CD4-positive, alpha-beta T cell treated with Interleukin-2 at 100 ng/mL for 4 hours (primary cell): ENCODE measurements around the gene ATP5MG.
A peak's percentile ranks its signal among the peaks of the same experiment; 100 is the strongest.
"Not testable (repeated sequence)": the region's sequence is repeated elsewhere in the genome, so short reads cannot be mapped to it uniquely, and the experiment has no call there.

Experiments used
- DNase-seq: peaks from one replicate; pipeline ENCODE4 v3.0.0-alpha.2; 2020; ENCODE audit warnings: low spot score

Gene ATP5MG

DNA sequence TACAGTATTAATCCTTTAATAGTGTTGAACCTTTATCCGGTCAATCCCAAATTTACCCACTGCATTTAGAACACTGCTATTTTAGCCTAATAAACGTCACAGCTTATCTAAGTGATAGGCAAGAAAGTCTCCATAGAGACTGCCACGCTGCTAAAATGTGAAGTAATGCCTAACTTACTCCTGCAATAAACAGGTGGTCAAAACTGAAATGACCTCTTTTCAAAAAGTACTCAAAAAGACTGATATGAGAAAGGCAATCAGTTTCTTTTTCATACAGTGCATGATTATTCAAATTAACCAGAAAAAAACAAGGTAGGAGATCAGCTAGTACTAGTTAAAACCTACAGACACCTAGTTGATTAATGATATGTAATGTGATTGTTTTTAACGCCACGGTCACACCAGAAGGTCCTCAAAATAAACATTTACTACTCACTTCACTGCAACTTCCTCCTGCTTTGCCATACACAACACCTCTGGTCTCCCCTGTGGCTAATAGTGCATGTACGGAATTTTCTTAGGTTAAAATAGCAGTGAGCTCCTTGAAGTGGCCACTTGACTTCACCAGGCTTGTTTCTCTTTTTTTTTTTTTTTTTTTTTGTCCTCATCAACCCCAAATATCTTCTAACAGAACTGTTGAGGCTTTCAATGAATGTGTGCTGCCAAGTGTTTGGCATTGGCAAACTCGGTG lies 8.8 kb downstream of the ATP5MG start:
- DNase-seq, result no peak

DNA sequence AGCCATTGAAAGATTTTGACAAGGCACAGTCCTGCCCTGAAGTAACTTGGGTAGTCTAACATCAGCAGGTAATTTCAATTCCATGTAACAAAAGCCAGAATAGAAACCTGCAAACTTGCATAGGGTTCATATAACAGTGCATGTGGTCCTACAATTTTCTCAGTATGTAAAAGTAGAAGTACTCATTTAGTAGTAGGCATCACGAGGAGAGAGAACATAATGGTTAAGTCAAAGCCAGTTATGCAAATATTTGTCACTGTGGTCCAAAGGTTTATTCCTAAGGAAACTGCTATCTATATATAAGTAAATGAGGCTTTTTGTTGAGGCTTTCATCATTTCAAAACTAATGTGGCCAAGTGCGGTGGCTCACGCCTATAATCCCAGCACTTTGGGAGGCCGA lies 10.1 kb downstream of the ATP5MG start:
- no peak for DNase-seq

DNA sequence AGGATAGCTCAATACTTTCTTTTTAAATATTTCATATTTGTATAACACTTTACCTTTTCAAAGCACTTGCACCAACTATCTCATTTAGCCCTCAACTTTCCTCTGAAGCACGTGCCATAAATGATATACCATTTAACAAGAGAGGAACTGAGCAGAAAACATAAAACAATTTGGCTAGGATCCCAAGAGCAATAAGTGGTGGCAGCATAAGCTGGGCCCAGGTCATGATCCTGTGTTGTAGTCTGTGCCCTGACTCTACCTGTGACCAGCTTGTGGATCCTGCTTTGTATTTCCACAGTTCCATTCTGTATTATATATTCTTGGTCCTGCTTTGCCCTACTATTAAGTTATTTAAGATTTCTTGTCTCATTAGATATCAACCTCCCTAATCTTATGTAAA lies 11.5 kb downstream of the ATP5MG start:
- no peak for DNase-seq

DNA sequence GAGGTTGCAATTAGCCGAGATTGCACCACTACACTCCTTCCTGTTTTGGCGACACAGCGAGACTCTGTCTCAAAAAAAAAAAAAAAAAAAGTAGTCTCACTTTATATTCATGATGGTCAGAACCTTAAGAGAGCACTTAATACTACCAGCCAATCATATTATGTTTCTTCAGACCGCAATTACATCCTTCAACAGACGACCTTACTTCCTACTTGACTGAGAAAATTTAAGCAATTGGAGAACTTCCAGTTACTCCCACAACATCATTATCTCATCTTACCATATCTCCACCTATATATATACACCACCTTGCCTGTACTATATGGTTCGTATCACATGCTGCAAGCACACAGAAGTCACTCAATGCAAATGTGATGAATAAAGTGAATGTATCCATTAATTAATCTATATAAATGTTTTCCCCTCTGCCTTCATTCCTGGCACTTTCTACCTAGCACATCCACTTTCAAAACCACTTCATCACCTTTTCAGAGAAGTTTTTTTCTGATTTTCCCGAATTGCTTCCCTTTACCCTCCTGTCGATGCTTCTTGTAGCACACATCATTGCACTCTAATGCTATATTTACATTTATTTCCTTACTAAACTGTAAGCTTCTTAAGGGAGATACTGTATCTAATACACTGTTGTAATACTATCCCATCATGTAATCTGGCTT lies 13.8 kb downstream of the ATP5MG start:
- no peak for DNase-seq

DNA sequence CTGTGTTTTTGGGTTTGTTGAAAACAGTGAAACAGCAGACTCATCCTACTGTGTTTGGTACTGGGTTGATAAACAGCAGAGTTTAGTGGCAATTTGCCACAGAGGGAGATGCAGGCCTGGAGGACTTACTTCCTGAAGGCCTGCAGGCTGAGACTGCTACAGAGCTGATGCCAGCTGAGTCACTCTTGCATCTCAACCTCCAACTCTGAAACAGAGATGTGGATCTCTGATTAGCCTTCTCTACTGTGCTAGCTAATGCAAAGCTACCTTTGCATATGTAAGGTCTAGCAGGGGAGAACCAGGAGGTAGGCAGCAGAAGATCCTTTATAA lies 14.3 kb downstream of the ATP5MG start:
- DNase-seq, result peak; percentile 37

DNA sequence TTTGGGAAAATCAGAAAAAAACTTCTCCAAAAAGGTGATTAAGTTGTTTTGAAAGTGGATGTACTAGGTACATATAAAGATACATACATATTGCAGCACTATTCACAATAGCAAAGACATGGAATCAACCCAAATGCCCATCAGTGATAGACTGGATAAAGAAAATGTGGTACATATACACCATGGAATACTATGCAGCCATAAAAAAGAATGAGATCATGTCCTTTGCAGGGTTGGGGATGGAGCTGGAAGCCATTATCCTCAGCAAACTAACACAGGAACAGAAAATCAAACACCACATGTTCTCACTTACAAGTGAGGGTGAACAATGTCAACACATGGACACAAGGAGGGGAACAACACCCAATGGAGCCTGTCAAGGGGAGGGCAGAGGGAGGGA lies 15.5 kb downstream of the ATP5MG start:
- not testable (repeated sequence) for DNase-seq

DNA sequence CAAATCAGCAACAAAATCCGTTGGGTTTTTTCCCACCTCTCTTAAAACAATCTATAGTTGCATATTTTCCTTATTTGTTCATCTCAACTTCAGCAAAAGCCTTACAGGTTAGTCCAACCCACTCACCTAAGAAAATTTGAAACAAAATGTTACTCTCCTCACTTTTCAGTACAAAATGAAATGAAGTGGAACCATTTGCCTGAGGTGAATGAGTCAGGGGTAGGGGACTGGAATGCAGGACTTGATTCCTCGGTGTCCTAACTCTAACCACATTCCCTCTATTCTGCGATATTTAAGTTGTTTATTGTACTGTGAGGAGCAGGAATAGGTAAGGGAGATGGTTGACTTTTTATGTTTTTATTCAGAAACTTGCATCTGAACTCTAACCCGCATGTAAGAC lies 16.4 kb downstream of the ATP5MG start:
- DNase-seq, result no peak

DNA sequence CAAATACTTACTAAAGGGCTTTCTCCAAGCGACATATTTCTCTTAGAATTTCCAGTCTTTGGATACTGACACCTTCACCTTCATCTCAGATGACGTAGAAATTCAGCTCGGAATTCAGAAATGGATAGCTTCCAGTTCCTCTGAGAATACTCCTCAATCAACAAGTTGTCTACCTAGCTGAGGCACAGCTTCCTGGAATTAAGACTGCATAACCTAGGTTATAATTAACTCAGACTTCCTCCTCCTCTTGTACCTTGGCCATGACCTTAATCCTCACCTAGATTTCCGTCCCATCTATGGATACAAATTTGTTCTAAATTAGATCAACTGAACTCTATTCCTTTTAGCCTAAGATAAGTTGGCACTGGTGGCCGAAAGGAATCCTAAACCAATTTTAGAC lies 17.4 kb downstream of the ATP5MG start:
- no peak for DNase-seq

DNA sequence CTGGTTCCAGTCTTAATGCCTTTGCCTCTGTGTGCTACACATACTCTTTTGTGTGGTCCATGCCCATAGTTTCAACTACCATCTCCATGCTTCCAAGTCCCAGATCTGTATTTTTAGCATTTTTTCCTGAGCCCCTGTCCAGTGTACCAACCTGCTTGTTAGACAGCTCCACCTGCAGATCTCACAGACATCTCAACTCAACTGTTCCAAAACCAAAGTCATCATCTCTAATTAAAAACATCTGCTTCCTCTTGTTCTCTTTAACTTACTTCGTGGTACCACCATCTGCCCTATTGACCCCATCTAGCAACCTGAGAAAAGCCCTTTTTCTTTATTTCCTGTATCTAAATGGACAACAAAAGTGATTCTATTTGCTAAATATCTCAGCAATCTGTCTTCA lies 26.3 kb downstream of the ATP5MG start:
- DNase-seq, result no peak

DNA sequence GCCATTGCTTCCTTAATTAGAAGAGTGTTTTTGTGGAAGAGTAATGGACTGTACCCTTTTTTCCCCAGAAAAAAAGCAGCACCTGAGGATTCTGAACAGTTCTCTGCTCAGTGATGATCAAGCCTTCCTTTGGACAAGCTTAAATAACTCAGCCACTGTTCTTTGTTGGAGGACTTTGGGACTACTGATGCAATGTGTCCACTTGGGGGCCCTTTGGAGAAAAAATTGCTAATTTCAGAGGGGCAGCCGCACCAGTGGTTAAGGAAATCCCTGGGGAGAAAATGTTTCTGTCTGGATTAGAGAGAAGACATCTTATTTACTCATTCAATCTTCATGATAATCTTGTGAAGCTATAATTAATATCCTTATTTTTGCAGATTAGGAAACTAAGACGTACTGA lies 29.6 kb downstream of the ATP5MG start:
- no peak for DNase-seq

DNA sequence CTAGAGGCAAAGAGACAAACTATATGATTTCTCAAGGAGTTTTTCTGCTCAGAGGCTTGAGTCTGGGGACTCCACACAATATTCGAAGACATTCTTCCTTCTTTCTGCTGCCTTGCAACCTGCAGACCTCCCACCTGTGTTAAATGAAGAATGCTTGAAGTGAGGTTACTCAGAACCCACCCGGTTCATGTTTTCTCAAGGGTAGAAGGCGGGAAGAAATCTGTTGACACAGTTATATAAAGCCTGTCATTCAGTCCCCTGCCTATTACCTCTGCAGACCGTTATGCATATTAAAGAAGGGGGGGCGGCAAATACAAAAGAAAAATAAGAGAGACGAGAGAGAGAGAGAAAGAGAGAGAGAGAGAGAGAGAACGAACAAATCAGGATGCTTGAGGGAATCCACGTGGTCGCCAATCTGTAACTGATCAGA lies 32.7 kb downstream of the ATP5MG start:
- DNase-seq, result peak; percentile 67

DNA sequence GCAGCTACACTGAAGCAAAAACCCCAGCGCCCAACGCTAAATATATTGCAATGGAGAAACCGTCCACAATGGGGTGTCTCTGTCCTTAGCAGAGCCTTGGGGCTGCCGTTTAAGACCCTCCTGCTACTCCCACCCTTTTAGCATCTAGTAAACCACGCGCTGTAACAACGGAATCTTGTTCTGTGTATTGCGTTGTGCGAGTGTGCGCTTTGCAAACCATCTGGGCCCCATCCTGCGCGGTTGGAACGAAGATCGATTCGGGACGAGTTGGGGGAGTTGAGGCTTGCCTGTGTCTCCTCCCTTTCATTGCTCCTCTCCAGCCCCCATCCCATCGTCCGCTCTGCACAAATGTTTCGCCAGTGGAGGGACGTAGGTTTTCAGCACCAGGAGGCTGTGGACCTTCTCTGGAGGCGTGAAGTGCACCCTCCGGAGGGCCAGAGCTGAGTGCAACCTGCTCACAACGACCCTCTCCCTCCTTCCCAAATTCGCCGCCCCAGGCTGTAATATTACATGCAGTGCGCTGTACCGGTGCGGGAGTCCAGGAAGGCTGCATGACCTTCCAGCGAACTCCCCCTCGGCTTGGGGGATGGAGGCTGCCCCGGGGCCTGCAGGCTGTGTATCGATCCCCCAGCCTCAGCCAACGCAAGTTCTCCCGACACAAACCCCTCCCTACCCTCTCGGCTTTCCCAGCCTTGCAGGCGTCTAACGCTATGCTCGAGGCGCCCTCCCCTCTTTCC lies 33.3 kb downstream of the ATP5MG start:
- no peak for DNase-seq

DNA sequence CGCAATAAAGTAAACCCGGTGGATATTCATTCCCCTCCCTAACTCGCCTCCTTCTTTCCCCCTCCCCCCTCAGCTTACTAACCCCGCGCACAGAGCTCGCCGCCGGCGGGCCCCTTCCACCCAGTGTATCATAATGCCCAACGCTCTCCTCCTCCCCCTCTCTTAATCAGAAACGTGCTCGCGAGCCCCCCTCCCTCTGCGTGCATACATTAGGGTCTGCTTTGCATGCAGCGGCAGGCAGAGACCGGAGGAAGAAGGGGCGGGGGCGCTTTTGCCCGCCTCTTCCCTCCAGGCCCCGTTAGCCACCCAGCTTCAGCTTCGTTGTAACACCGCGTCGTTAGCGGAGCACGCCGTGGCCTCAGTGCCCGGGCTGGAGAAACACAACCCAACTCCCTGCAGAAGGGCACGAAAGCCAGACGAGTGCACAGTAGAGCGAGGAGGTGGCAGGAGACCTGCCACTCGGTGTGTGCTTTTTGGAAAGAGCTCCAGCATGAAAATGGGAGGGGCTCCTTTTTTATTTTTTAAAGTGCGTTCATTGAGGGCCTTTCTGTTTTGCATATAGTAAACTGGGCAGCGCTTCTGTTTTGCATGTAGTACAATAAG lies 34.0 kb downstream of the ATP5MG start:
- DNase-seq, result peak; percentile 62

DNA sequence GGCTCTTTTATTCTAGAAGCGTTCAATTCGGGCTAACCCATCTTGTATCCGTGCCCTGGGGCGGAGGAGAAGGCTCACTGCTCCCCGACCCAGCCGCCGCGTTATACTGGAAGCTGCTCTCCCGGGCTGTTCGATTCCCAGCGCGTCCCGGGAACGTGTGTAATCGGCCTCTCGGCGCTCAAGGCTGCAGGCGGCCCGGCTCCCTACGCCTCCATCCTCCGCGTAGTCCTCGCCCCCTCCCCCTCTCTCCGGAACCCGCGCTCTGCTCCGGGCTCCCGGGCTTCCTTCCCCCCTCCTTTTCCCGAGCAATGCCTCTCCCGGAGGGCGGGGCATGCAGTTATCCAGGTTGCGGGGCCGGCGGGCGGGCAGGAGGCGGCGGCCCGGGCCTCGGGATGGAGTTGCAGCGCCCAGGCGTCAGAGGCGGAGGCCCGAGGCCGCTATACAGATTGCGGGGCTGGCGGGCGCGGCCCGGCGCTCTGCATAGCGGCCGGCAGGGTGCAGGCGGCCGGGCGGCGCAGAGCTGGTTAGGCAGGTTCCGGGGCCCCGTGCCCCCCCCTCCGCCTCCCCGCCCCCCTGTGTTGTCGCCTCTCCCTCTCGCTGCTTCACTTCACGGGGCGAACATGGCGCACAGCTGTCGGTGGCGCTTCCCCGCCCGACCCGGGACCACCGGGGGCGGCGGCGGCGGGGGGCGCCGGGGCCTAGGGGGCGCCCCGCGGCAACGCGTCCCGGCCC lies 34.7 kb downstream of the ATP5MG start, which contains the start of gene KMT2A:
Gene KMT2A (plus strand): TSS at position 600 of the 732 bp plus-strand sequence. CDS start 21 bp downstream, at position 621.
- peak; percentile 94 for DNase-seq

DNA sequence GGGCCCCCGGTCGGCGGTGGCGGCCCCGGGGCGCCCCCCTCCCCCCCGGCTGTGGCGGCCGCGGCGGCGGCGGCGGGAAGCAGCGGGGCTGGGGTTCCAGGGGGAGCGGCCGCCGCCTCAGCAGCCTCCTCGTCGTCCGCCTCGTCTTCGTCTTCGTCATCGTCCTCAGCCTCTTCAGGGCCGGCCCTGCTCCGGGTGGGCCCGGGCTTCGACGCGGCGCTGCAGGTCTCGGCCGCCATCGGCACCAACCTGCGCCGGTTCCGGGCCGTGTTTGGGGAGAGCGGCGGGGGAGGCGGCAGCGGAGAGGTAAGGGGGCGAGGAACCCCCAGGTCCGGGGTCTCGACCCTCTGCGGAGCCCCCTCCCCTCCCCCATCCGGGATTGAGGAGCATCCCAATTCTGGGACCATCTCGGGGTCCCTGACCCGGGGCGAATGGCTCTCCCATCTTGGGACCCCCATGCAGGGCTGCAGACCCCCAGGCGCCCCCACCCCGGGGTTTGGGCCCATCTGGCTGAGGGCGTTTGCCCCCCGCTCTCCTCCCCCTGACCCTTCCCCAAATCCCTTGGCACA lies 35.3 kb downstream of the ATP5MG start:
- peak; percentile 48 for DNase-seq

DNA sequence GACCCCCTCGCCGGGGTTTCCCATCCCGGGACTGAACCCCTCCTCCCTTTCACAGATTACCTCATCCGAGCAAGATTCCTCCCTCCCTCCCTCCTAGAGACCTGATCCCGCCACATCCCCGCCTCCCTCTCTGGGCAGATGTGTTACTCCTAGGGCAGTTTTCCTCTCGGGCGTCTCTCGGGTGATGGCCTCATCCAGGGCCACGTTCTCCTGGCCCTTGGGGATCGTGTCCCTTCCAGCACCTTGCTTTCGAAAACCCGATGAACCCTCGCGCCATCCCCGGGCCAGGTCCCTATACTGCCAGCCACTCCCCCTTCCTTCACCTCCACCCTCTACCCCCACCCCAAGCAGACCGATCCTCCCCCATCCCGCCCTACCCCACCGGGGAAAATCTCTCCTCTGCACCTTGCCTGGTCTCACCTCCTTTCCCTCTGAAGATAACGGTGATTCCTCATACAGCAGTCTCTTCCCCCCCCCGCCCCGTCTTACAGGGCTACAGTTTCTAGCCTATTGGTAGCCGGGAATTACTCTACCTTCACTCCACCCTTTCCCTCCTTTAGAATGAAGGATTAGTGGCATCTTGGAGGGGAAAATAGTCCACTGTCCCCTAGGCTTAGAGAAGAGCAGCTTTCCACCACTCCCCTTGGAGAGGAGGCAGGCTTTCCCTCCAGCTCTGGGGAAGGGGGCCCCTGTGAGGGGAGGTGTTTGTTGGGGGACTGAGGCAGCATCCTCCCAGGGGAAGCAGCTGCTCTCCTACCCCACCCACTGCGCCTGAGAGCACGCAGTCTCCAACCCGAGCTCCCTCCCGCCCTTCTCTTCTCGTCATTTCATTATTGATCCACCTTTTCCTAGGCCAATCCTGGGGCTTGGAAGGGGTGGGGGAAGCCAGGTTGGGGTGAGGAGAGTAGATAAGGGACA lies 36.1 kb downstream of the ATP5MG start:
- DNase-seq, result peak; percentile 36

DNA sequence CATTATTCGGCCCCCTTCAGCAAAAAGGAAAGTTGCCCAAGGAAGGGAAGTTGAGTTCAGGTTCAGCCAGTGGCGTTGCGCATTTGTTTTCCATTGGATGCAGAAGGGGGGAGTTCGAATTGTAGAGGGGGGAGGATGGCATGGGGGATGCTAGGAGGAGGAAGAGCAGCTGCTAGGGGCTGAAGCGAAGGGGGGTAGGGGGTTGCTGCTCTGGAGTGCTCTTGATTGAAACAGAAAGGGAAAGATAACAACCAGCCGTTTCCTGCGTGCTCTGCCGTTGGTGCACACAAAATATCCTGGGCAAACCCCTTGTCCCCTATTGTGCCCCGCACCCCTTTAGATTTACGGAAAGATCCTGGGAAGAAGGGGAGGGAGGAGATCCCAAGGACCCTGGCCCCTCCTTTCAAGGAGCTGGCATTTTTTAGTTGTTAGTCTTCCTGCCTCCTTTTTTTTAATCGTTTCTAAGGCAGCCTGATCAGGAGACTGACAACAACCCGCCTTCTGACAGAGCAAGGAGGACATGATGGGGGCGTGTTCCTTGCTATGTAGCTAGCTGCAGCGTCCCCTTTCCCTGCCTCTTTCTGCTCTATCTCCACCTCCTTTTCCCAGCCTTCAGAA lies 37.0 kb downstream of the ATP5MG start:
- peak; percentile 40 for DNase-seq

DNA sequence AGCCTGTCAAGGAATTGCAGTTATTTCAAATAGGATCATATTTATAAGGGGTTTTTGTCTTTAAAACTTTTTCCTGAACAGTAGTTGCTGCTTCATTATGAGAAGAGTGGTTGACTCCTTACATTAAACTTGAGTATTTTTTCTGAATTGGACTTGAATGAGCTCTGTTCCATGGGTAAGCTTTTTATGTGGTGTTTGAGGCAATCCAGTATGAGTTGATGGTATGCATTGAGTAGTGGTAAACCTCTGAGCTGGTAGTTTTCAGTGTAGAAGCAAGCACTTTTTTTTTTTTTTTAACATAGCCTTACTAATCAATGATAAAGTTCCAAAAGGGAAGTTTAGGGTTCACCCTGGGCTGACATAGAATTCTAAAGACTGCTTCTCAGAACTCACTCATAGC lies 38.2 kb downstream of the ATP5MG start:
- no peak for DNase-seq

DNA sequence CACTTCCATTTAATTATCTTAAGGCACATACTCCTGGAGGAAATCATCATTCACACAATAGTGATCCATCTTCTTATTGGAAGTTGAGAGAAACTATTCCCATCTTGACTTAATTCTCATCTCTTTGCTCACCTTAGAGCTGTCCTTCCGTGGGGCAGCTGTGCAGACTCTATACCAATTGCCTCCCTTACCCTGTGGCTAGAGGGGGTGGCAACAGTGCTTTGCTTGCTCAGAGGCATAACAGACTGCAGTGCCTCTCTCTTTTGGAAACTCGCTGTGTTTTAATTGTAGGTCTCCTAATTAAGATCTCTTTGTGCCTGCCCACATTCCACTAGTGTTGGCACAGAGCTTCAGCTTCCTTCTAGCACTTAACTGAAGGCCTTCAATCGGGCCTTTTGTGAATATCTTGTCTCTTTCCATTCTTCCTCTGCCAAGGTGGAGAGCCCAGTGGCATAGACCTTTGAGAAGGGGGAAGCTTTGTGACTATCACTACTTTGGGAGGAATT lies 40.4 kb downstream of the ATP5MG start:
- no peak for DNase-seq

DNA sequence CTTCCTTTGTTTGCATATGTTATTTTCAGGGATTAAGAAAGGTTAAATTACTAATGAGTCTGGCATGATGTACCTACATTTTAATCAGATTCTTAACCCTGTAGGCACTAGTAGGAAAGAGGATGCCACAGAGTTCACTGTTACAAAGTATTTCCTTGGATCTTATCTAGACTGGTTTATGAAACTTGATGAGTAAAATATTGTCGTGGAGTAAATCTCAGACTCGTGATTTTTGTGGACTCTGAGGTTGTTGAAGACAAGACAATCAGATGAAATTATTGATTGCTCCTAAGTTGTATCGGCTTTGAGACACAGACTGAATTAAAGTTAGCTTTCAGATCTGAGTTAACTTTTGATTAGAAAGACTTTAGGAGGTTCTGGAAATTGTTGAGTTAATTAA lies 40.9 kb downstream of the ATP5MG start:
- no peak for DNase-seq
